GDM1 (cell line): ENCODE measurements around the gene PRR14.

Experiments
- DNase-seq: peaks from one replicate; lab custom pipeline; 2025; lab: John Stamatoyannopoulos, UW

The PRR14 gene

GRCh38 chr16:30650369-30651123 lies at the start of gene PRR14:
Gene PRR14 (plus strand): TSS chr16:30650960. CDS start chr16:30651646, 686 bp downstream.
- DNase-seq, result peak; percentile 98

GRCh38 chr16:30601966-30602365 lies 48.8 kb upstream of the PRR14 start:
- no peak for DNase-seq

- peak; percentile 2 for DNase-seq
Observed at GRCh38 chr16:30602616-30603277, 48.0 kb upstream of the PRR14 start.

GRCh38 chr16:30603945-30604315 lies 46.8 kb upstream of the PRR14 start:
- no peak for DNase-seq

GRCh38 chr16:30604316-30604947 lies 46.3 kb upstream of the PRR14 start:
- DNase-seq, result no peak

GRCh38 chr16:30605158-30605557 lies 45.6 kb upstream of the PRR14 start:
- no peak for DNase-seq

- DNase-seq, result no peak
Observed at GRCh38 chr16:30606004-30606403, 44.8 kb upstream of the PRR14 start.

GRCh38 chr16:30609002-30609925 lies 41.5 kb upstream of the PRR14 start:
- DNase-seq, result peak; percentile 35

GRCh38 chr16:30609926-30610839 lies 40.6 kb upstream of the PRR14 start, which contains the start of gene ZNF689:
Gene ZNF689 (minus strand): TSS chr16:30610389. CDS start chr16:30610041, 348 bp downstream.
- peak; percentile 95 for DNase-seq

- peak; percentile 66 for DNase-seq
Observed at GRCh38 chr16:30615358-30616091, 35.2 kb upstream of the PRR14 start.

GRCh38 chr16:30619202-30619601 lies 31.6 kb upstream of the PRR14 start:
- no peak for DNase-seq

GRCh38 chr16:30619638-30620037 lies 31.1 kb upstream of the PRR14 start:
- DNase-seq, result no peak

- no peak for DNase-seq
Observed at GRCh38 chr16:30620169-30620568, 30.6 kb upstream of the PRR14 start.

GRCh38 chr16:30621765-30622164 lies 29.0 kb upstream of the PRR14 start:
- no peak for DNase-seq

- DNase-seq, result no peak
Observed at GRCh38 chr16:30622455-30623032, 28.2 kb upstream of the PRR14 start.

GRCh38 chr16:30623536-30624283 lies 27.1 kb upstream of the PRR14 start:
- no peak for DNase-seq

GRCh38 chr16:30626236-30626635 lies 24.5 kb upstream of the PRR14 start:
- no peak for DNase-seq

GRCh38 chr16:30628628-30629540 lies 21.9 kb upstream of the PRR14 start:
- DNase-seq, result peak; percentile 26
